GM19023 (cell line): ENCODE measurements around the gene R3HCC1L.
A peak's percentile ranks its signal among the peaks of the same experiment; 100 is the strongest.

Experiments used
- ATAC-seq: cut with Tn5 transposase; IDR thresholded peaks from one replicate; pipeline ENCODE4 v1.9.1; 2021; ENCODE audit warnings: mild to moderate bottlenecking, moderate library complexity; ENCODE audit not compliant: unreplicated experiment

R3HCC1L gene

GRCh38 chr10:98134431-98135221, at the start of gene R3HCC1L:
TSS of gene R3HCC1L (plus strand) at chr10:98134657. CDS start at chr10:98208115, 73,458 bp downstream.
- peak; percentile 90 for ATAC-seq

- ATAC-seq, result no peak
These were observed 49.2 kb upstream of the R3HCC1L start for GRCh38 chr10:98085238-98085637.

- no peak for ATAC-seq
These were observed 47.4 kb upstream of the R3HCC1L start for GRCh38 chr10:98086837-98087708.

GRCh38 chr10:98088186-98088971, 46.1 kb upstream of the R3HCC1L start:
- no peak for ATAC-seq

- ATAC-seq, result no peak
These were observed 43.6 kb upstream of the R3HCC1L start for GRCh38 chr10:98090822-98091221.

- no peak for ATAC-seq
These were observed 38.1 kb upstream of the R3HCC1L start for GRCh38 chr10:98096316-98096715.

GRCh38 chr10:98096731-98097130, 37.7 kb upstream of the R3HCC1L start:
- ATAC-seq, result no peak

- no peak for ATAC-seq
These were observed 37.3 kb upstream of the R3HCC1L start for GRCh38 chr10:98097175-98097574.

GRCh38 chr10:98097616-98098015, 36.8 kb upstream of the R3HCC1L start:
- no peak for ATAC-seq

- no peak for ATAC-seq
These were observed 36.2 kb upstream of the R3HCC1L start for GRCh38 chr10:98098247-98098646.

GRCh38 chr10:98100476-98100875, 34.0 kb upstream of the R3HCC1L start:
- ATAC-seq, result no peak

- no peak for ATAC-seq
These were observed 33.1 kb upstream of the R3HCC1L start for GRCh38 chr10:98101366-98101765.

- no peak for ATAC-seq
These were observed 30.3 kb upstream of the R3HCC1L start for GRCh38 chr10:98104125-98104524.

- no peak for ATAC-seq
These were observed 27.9 kb upstream of the R3HCC1L start for GRCh38 chr10:98106531-98106930.

- no peak for ATAC-seq
These were observed 26.6 kb upstream of the R3HCC1L start for GRCh38 chr10:98107644-98108430.

- ATAC-seq, result no peak
These were observed 24.1 kb upstream of the R3HCC1L start for GRCh38 chr10:98110356-98110755.

GRCh38 chr10:98115031-98115787, 19.2 kb upstream of the R3HCC1L start:
- ATAC-seq, result no peak

GRCh38 chr10:98119891-98120290, 14.6 kb upstream of the R3HCC1L start:
- no peak for ATAC-seq

- ATAC-seq, result no peak
These were observed 8.4 kb upstream of the R3HCC1L start for GRCh38 chr10:98125940-98126631.
